Mesendoderm (in vitro differentiated cells): ENCODE measurements around the gene MAN1A1.
A peak's percentile ranks its signal among the peaks of the same experiment; 100 is the strongest.

ENCODE experiments used
- DNase-seq: peaks from one replicate; pipeline ENCODE4 v3.0.0; 2013
- H2AK5ac ChIP-seq: 2 replicates; pipeline ENCODE4 v1.6.1; 2013; ENCODE audit warnings: low read length, inconsistent platforms
- H2BK120ac ChIP-seq: 2 replicates; pipeline ENCODE4 v1.6.1; 2013; ENCODE audit warnings: low read depth, mild to moderate bottlenecking, low read length, moderate library complexity, mixed read lengths
- H2BK15ac ChIP-seq: replicated peaks from 2 replicates; pipeline ENCODE4 v1.6.1; 2013; ENCODE audit warnings: low read depth, mild to moderate bottlenecking, moderate library complexity
- H2BK5ac ChIP-seq: 2 replicates; pipeline ENCODE4 v1.6.1; 2013; ENCODE audit warnings: low read length, inconsistent platforms
- H3K18ac ChIP-seq: 2 replicates; pipeline ENCODE4 v1.6.1; 2013; ENCODE audit warnings: mild to moderate bottlenecking, low read length, mixed read lengths
- H3K23ac ChIP-seq: one replicate; pipeline ENCODE4 v1.6.1; 2013; ENCODE audit warnings: low read length
- H3K27ac ChIP-seq: 2 replicates; pipeline ENCODE4 v1.5.1; 2013; ENCODE audit warnings: low read depth, mild to moderate bottlenecking, inconsistent platforms, low read length, moderate library complexity
- H3K27me3 ChIP-seq: 2 replicates; pipeline ENCODE4 v1.6.1; 2013; ENCODE audit warnings: low read length, control low read depth, mild to moderate bottlenecking, inconsistent platforms; ENCODE audit not compliant: insufficient read depth, poor library complexity
- H3K36me3 ChIP-seq: 2 replicates; pipeline ENCODE4 v1.6.1; 2013; ENCODE audit warnings: low read length, inconsistent platforms; ENCODE audit not compliant: control insufficient read depth, insufficient read depth
- H3K4ac ChIP-seq: one replicate; pipeline ENCODE4 v1.6.1; 2013; ENCODE audit warnings: low read depth, mild to moderate bottlenecking, low read length, moderate library complexity
- H3K4me1 ChIP-seq: 2 replicates; pipeline ENCODE4 v1.6.1; 2013; ENCODE audit warnings: low read depth, low read length, inconsistent platforms; ENCODE audit not compliant: control insufficient read depth
- H3K4me2 ChIP-seq: 2 replicates; pipeline ENCODE4 v1.6.1; 2013; ENCODE audit warnings: low read length
- H3K4me3 ChIP-seq: 2 replicates; pipeline ENCODE4 v1.5.1; 2013; ENCODE audit warnings: mild to moderate bottlenecking, low read length
- H3K56ac ChIP-seq: one replicate; pipeline ENCODE4 v1.6.1; 2013; ENCODE audit warnings: low read length
- H3K79me1 ChIP-seq: 2 replicates; pipeline ENCODE4 v1.6.1; 2013; ENCODE audit warnings: low read length, inconsistent platforms
- H3K79me2 ChIP-seq: 2 replicates; pipeline ENCODE4 v1.6.1; 2013; ENCODE audit warnings: mild to moderate bottlenecking, low read length; ENCODE audit not compliant: control insufficient read depth, insufficient read depth
- H3K9ac ChIP-seq: 2 replicates; pipeline ENCODE4 v1.6.1; 2013; ENCODE audit warnings: low read length, inconsistent platforms
- H4K5ac ChIP-seq: one replicate; pipeline ENCODE4 v1.6.1; 2013; ENCODE audit warnings: low read length
- H4K8ac ChIP-seq: one replicate; pipeline ENCODE4 v1.6.1; 2013; ENCODE audit warnings: low read depth, mild to moderate bottlenecking, control low read depth, low read length, moderate library complexity
- WGBS: extraction: QIAGEN DNeasy Blood & Tissue Kit; methylation state at CpG from one replicate; pipeline ENCODE4 v1.1.7; 2013; ENCODE audit warnings: low lambda C conversion rate, missing lambda C conversion rate; ENCODE audit not compliant: insufficient coverage; ENCODE audit errors: extremely low coverage; 5-methylcytosine and 5-hydroxymethylcytosine counted together

MAN1A1 gene

DNA sequence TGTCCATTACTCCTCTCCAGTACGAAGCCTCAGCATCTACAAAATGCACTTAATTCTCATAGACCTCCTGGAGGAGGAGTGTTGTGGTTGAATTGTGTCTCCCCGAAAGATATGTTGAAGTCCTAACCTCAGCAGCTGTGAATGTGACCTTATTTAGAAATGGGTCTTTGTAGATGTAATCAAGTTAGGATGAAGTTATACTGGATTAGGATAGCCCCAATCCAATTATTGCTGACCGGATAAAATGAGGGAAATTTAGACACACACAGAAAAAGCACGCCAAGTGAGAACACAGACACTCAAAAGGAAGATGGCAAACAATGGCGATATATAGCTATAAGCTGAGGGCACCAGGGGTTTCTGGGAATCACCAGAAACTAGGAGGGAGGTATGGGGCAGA lies 206.9 kb downstream of the MAN1A1 start:
- Histone ChIP-seq H3K23ac (no peak overlapping the region), H4K5ac (no peak overlapping the region), H3K9ac (no peak overlapping the region), H3K79me2 (no peaks in the 10 kb centered on the region), H3K36me3 (no peaks in the 10 kb centered on the region), H3K56ac (no peak overlapping the region), H3K27ac (no peak overlapping the region), H3K4ac (no peak overlapping the region), H2AK5ac (peak overlapping the region; percentile 39), H3K27me3 (no peaks in the 10 kb centered on the region), H2BK15ac (no peak overlapping the region), H2BK120ac (no peak overlapping the region), H4K8ac (no peak overlapping the region), H3K79me1 (no peaks in the 10 kb centered on the region), H2BK5ac (no peak overlapping the region), H3K4me2 (no peak overlapping the region), H3K18ac (no peak overlapping the region), H3K4me3 (no peak overlapping the region), H3K4me1 (peaks cover 10% of the 10 kb centered on the region)
- no peak for DNase-seq
- WGBS: no CpG with 5 or more reads among the region's 5 CpGs

DNA sequence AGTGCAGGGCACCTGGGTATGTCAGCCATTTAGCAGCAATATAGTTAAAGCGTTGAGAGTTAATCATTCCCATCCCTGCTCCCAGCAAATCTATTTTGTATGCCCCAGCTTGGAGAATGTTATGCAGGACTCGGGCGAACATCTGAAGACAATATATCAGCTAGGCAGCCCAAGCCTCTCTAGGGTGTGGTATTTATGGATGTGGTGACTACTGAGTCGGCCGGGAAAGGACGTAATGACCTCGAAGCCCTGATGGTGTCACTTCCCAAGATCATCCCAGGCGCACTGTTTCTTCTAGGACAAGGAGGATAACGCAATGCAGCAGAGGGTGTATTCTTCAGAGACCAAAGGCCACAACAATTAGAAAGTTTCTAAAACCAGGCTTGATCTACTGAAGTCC lies 207.5 kb downstream of the MAN1A1 start:
- Histone ChIP-seq H4K5ac (no peak overlapping the region), H3K79me1 (no peaks in the 10 kb centered on the region), H3K23ac (no peak overlapping the region), H2BK120ac (no peak overlapping the region), H3K4me1 (peaks cover 10% of the 10 kb centered on the region), H3K36me3 (no peaks in the 10 kb centered on the region), H3K56ac (no peak overlapping the region), H3K4me3 (no peak overlapping the region), H2AK5ac (no peak overlapping the region), H3K4ac (no peak overlapping the region), H3K4me2 (no peak overlapping the region), H3K79me2 (no peaks in the 10 kb centered on the region), H2BK15ac (no peak overlapping the region), H3K27me3 (no peaks in the 10 kb centered on the region), H3K9ac (no peak overlapping the region), H3K18ac (no peak overlapping the region), H3K27ac (no peak overlapping the region), H4K8ac (no peak overlapping the region), H2BK5ac (no peak overlapping the region)
- no peak for DNase-seq
- no CpG with 5 or more reads among the region's 9 CpGs for WGBS

DNA sequence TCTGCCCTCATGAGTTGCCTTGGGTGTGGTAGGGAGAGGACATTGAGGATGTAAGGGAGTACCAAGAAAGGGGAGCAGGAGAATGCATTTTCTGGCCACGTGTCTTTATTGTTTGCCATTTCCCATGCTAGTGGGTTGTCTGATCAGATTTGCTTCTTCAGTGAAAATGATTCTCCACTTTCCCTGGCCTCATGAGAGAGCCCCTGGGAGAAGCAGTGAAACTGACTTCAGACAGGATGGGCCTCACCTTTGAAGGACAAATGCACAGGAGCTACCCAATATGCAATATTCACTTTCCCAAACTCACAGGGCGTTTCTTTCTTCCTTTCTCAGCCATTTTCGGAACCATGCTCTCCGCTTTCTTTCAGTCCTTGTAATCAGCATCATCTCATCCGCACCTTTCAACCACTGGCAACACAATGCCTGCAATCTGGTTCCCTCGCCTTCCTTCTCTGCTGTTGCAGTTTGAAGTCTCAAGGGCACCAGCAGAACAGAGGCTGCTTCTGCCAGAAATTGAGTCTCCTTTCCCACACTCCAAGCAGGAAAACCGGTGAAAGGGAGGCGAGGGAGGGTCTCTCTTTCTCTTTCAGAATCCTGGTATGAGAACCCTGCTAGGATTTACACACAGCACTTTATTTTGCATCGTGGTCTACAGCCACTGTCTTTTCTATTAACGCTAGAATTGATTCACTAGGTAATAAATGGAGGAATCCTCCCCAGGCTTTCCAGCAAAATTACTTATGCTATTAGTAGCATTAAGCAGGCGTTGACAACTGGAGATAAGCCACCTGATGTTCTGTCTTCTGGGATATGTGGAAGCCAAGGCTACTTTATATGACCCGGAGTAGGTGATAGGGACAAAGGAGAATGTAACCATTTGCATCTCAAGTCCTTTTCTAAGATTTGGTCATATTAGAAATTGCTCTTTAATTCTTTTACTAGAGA lies 209.1 kb downstream of the MAN1A1 start:
- Histone ChIP-seq H3K36me3 (no peaks in the 10 kb centered on the region), H4K5ac (no peak overlapping the region), H3K27me3 (no peaks in the 10 kb centered on the region), H3K56ac (peak overlapping the region; percentile 5), H3K27ac (no peak overlapping the region), H3K79me2 (no peaks in the 10 kb centered on the region), H3K79me1 (no peaks in the 10 kb centered on the region), H3K18ac (no peak overlapping the region), H3K9ac (no peak overlapping the region), H2BK15ac (no peak overlapping the region), H4K8ac (no peak overlapping the region), H2AK5ac (peak overlapping the region; percentile 25), H3K23ac (no peak overlapping the region), H3K4me2 (no peak overlapping the region), H2BK120ac (no peak overlapping the region), H3K4me3 (no peak overlapping the region), H3K4me1 (peaks cover 9% of the 10 kb centered on the region), H2BK5ac (no peak overlapping the region), H3K4ac (peak overlapping the region; percentile 43)
- DNase-seq: no peak
- WGBS: no CpG with 5 or more reads among the region's 12 CpGs

DNA sequence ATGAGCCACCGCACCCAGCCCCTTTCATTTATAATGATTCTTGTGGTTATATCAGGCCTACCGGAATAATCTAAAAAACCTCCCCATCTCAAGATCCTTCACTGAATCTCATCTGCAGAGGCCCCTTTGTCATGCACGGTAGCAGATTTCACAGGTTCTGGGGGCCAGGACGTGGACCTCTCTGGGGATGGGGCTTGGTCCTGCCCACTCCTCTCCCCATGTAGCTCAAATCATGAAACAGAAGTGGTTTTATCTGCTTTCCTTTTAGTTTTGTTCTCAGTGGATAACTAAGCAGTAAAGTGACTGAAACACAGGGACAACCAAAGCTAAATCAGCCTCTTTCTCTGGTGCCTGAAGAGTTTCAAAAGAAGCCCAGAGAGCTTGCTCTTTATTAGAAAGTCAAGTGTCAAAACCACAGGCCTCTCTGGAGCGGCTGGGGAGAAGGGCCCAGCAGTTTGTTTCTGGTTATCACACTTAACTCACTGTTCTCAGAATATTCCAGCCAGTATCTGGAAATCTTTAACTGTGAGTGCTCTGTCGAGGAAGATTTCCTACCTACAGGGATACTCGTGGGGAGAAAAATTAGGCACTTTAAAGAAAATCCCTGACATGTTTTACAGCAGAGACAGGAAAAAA lies 210.5 kb downstream of the MAN1A1 start:
- Histone ChIP-seq H3K27me3 (no peaks in the 10 kb centered on the region), H3K56ac (no peak overlapping the region), H4K8ac (no peak overlapping the region), H4K5ac (no peak overlapping the region), H3K79me1 (no peaks in the 10 kb centered on the region), H3K4me3 (no peak overlapping the region), H3K4ac (no peak overlapping the region), H2BK15ac (no peak overlapping the region), H3K79me2 (no peaks in the 10 kb centered on the region), H3K27ac (no peak overlapping the region), H3K9ac (no peak overlapping the region), H2BK120ac (no peak overlapping the region), H3K36me3 (no peaks in the 10 kb centered on the region), H3K18ac (peak overlapping the region; percentile 23), H3K23ac (no peak overlapping the region), H2BK5ac (no peak overlapping the region), H2AK5ac (no peak overlapping the region), H3K4me1 (peaks cover 7% of the 10 kb centered on the region), H3K4me2 (no peak overlapping the region)
- no peak for DNase-seq
- WGBS: no CpG with 5 or more reads among the region's 7 CpGs

DNA sequence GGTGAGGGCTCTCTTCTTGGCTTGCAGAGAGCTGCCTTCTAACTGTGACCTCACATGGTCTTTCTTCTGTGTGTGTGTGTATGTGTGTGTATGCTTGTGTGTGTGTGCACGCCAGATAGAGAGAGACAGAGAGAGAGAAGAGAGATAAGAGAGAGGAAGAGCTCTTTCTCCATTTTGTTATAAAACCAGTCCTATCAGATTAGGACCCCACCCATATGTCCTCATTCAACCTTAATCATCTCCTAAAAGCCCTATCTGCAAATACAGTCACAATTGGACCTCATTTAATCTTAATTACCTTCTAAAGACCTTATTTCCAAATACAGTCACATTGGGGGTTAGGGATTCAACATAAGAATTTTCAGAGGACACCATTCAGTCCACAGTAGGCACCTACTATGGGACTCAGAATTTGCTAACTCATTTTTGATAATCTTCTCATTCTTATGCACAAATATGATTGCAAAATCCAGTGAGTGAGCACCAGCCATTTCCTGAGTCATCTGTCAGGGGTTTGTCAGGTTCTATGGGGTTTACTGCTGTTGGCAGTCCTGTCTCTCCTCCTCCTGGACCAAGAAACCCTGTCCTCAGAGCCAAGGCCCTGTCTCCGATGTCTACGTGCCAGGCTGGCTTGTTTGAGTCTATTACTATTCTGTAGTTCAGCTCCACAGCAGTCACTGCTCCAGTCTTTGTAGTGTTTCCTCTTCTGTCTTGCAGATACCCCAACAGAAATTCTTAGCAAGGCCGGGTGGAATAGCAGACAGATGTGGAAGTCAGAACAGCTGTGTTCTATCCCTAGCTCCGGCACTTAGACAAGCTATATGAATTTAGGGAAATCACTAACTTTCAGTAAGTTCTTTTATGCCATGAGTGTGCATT lies 212.1 kb downstream of the MAN1A1 start:
- Histone ChIP-seq H4K8ac (no peak overlapping the region), H3K4me3 (no peak overlapping the region), H3K4ac (no peak overlapping the region), H3K36me3 (no peaks in the 10 kb centered on the region), H2BK120ac (no peak overlapping the region), H3K23ac (no peak overlapping the region), H3K27ac (no peak overlapping the region), H4K5ac (no peak overlapping the region), H3K4me2 (no peak overlapping the region), H3K9ac (no peak overlapping the region), H2AK5ac (no peak overlapping the region), H3K4me1 (peaks cover 9% of the 10 kb centered on the region), H2BK5ac (no peak overlapping the region), H3K56ac (no peak overlapping the region), H3K79me2 (no peaks in the 10 kb centered on the region), H3K18ac (no peak overlapping the region), H3K79me1 (no peaks in the 10 kb centered on the region), H2BK15ac (no peak overlapping the region), H3K27me3 (no peaks in the 10 kb centered on the region)
- DNase-seq: no peak
- WGBS: no CpG with 5 or more reads among the region's 5 CpGs
